GM12891 (cell line): ENCODE results near the gene FBXW11.

ENCODE experiments used
- POLR2A ChIP-seq: IDR thresholded peaks from 2 replicates; pipeline ENCODE4 v1.6.1; 2011; ENCODE audit warnings: low read depth, low read length, control low read depth
- POLR2AphosphoS5 ChIP-seq: IDR thresholded peaks from 2 replicates; pipeline ENCODE4 v1.6.1; 2011; ENCODE audit warnings: low read depth, low read length, control low read depth
- POU2F2 ChIP-seq: IDR thresholded peaks from 2 replicates; pipeline ENCODE4 v1.6.1; 2011; ENCODE audit warnings: low read depth, mild to moderate bottlenecking, control low read depth, low read length, moderate library complexity
- SPI1 ChIP-seq: IDR thresholded peaks from 2 replicates; pipeline ENCODE4 v1.6.1; 2011; ENCODE audit warnings: low read depth, low read length, control low read depth
- TAF1 ChIP-seq: IDR thresholded peaks from 2 replicates; pipeline ENCODE4 v1.6.1; 2011; ENCODE audit warnings: low read depth, low read length, control low read depth

- TF ChIP-seq POLR2A (no peak), POLR2AphosphoS5 (no peak), SPI1 (no peak), TAF1 (no peak), POU2F2 (no peak)
These were observed 75.3 kb downstream of the FBXW11 start for GRCh38 chr5:171931163-171931562.
